Activated T-cell treated with anti-CD3 and anti-CD28 coated beads, Interleukin-2, amount 50 U/mL, for 4 hours (primary cell): ENCODE data around the gene KIF1A. TPM values are rescaled to one million over a fixed set of nuclear protein-coding genes. Genes with fewer than 3 reads are reported as not detected.

Source experiments
- ATAC-seq, 2 donors: fragments of 200-7000 bp; cut with Tn5 transposase; one replicate each; pipeline ENCODE4 v1.10.0; 2021
- DNase-seq: peaks from one replicate; pipeline ENCODE4 v3.0.0-alpha.2; 2020
- H3K27me3 Mint-ChIP-seq: one replicate; pipeline ENCODE4 v1.8.0; 2021; ENCODE audit warnings: low read depth, mixed read lengths
- H3K36me3 Mint-ChIP-seq: one replicate; pipeline ENCODE4 v1.8.0; 2022; ENCODE audit warnings: mixed read lengths; ENCODE audit not compliant: insufficient read depth
- H3K4me1 Mint-ChIP-seq: one replicate; pipeline ENCODE4 v1.8.0; 2021; ENCODE audit warnings: low read depth, mixed read lengths
- H3K4me3 Mint-ChIP-seq: one replicate; pipeline ENCODE4 v1.8.0; 2021; ENCODE audit warnings: mild to moderate bottlenecking, moderate library complexity, mixed read lengths
- H3K9me3 Mint-ChIP-seq: one replicate; pipeline ENCODE4 v1.8.0; 2021; ENCODE audit warnings: mixed read lengths
- total RNA-seq, 3 donors: library from RNA; stranded (reverse); gene quantifications; one replicate each; pipeline ENCODE4 v1.2.1, GENCODE V29; 2021

KIF1A gene
- total RNA-seq, 3 donors from 2014 or later, result 2.5 to 4.5 (median 3.1) TPM

- no peak overlapping the region for H3K4me3 Mint-ChIP-seq
- H3K4me1 Mint-ChIP-seq, result no peaks in the 10 kb centered on the region
- H3K27me3 Mint-ChIP-seq, result peaks cover 1% of the 10 kb centered on the region
- no peak for ATAC-seq
- H3K36me3 Mint-ChIP-seq, result no peaks in the 10 kb centered on the region
- DNase-seq, result no peak
- H3K9me3 Mint-ChIP-seq, result no peaks in the 10 kb centered on the region
Measured at GRCh38 chr2:240720686-240721595, 99.1 kb downstream of the KIF1A start.

- Mint-ChIP-seq H3K36me3 (no peaks in the 10 kb centered on the region), H3K27me3 (peaks cover 1% of the 10 kb centered on the region), H3K4me3 (no peak overlapping the region), H3K9me3 (no peaks in the 10 kb centered on the region), H3K4me1 (no peaks in the 10 kb centered on the region)
- ATAC-seq, result no peak
- no peak for DNase-seq
Measured at GRCh38 chr2:240719676-240720545, 100.1 kb downstream of the KIF1A start.

GRCh38 chr2:240718896-240719490 is 101.0 kb downstream of the KIF1A start:
- peaks cover 1% of the 10 kb centered on the region for H3K27me3 Mint-ChIP-seq
- no peak for DNase-seq
- H3K9me3 Mint-ChIP-seq, result no peaks in the 10 kb centered on the region
- H3K4me1 Mint-ChIP-seq, result no peaks in the 10 kb centered on the region
- H3K36me3 Mint-ChIP-seq, result no peaks in the 10 kb centered on the region
- H3K4me3 Mint-ChIP-seq, result no peak overlapping the region
- ATAC-seq, result no peak

GRCh38 chr2:240717681-240718581 is 102.1 kb downstream of the KIF1A start:
- H3K4me3 Mint-ChIP-seq, result no peak overlapping the region
- no peaks in the 10 kb centered on the region for H3K4me1 Mint-ChIP-seq
- H3K36me3 Mint-ChIP-seq, result no peaks in the 10 kb centered on the region
- peaks cover 1% of the 10 kb centered on the region for H3K27me3 Mint-ChIP-seq
- no peak for DNase-seq
- H3K9me3 Mint-ChIP-seq, result no peaks in the 10 kb centered on the region
- ATAC-seq, result no peak

GRCh38 chr2:240717181-240717641 is 102.8 kb downstream of the KIF1A start:
- no peak overlapping the region for H3K4me3 Mint-ChIP-seq
- no peaks in the 10 kb centered on the region for H3K9me3 Mint-ChIP-seq
- no peaks in the 10 kb centered on the region for H3K4me1 Mint-ChIP-seq
- DNase-seq (no peak), ATAC-seq (no peak)
- no peaks in the 10 kb centered on the region for H3K36me3 Mint-ChIP-seq
- peaks cover 1% of the 10 kb centered on the region for H3K27me3 Mint-ChIP-seq

GRCh38 chr2:240716130-240716798 is 103.8 kb downstream of the KIF1A start:
- ATAC-seq (no peak), DNase-seq (no peak)
- no peaks in the 10 kb centered on the region for H3K4me1 Mint-ChIP-seq
- no peak overlapping the region for H3K4me3 Mint-ChIP-seq
- no peaks in the 10 kb centered on the region for H3K36me3 Mint-ChIP-seq
- H3K27me3 Mint-ChIP-seq, result peaks cover 1% of the 10 kb centered on the region
- H3K9me3 Mint-ChIP-seq, result no peaks in the 10 kb centered on the region

GRCh38 chr2:240714747-240715725 is 105.0 kb downstream of the KIF1A start:
- Mint-ChIP-seq H3K4me3 (no peak overlapping the region), H3K9me3 (no peaks in the 10 kb centered on the region), H3K27me3 (peaks cover 1% of the 10 kb centered on the region), H3K36me3 (no peaks in the 10 kb centered on the region), H3K4me1 (no peaks in the 10 kb centered on the region)
- DNase-seq (no peak), ATAC-seq (no peak)

- DNase-seq, result no peak
- H3K4me1 Mint-ChIP-seq, result no peaks in the 10 kb centered on the region
- ATAC-seq, result no peak
- no peaks in the 10 kb centered on the region for H3K9me3 Mint-ChIP-seq
- H3K27me3 Mint-ChIP-seq, result peaks cover under 1% of the 10 kb centered on the region
- no peak overlapping the region for H3K4me3 Mint-ChIP-seq
- no peaks in the 10 kb centered on the region for H3K36me3 Mint-ChIP-seq
Measured at GRCh38 chr2:240713928-240714746, 105.9 kb downstream of the KIF1A start.

GRCh38 chr2:240713071-240713927 is 106.7 kb downstream of the KIF1A start:
- H3K27me3 Mint-ChIP-seq, result peaks cover 3% of the 10 kb centered on the region
- no peaks in the 10 kb centered on the region for H3K9me3 Mint-ChIP-seq
- H3K4me1 Mint-ChIP-seq, result no peaks in the 10 kb centered on the region
- H3K36me3 Mint-ChIP-seq, result no peaks in the 10 kb centered on the region
- ATAC-seq, result no peak
- no peak overlapping the region for H3K4me3 Mint-ChIP-seq
- DNase-seq, result no peak

GRCh38 chr2:240712121-240712520 is 107.9 kb downstream of the KIF1A start:
- no peak for DNase-seq
- Mint-ChIP-seq H3K36me3 (no peaks in the 10 kb centered on the region), H3K9me3 (no peaks in the 10 kb centered on the region), H3K4me1 (no peaks in the 10 kb centered on the region), H3K27me3 (peaks cover 3% of the 10 kb centered on the region), H3K4me3 (no peak overlapping the region)
- no peak for ATAC-seq

- DNase-seq (no peak), ATAC-seq (no peak)
- no peaks in the 10 kb centered on the region for H3K4me1 Mint-ChIP-seq
- peaks cover 3% of the 10 kb centered on the region for H3K27me3 Mint-ChIP-seq
- no peaks in the 10 kb centered on the region for H3K9me3 Mint-ChIP-seq
- H3K4me3 Mint-ChIP-seq, result no peak overlapping the region
- H3K36me3 Mint-ChIP-seq, result no peaks in the 10 kb centered on the region
Measured at GRCh38 chr2:240711701-240712100, 108.3 kb downstream of the KIF1A start.
